HG02943 (cell line): Measurements from ENCODE around the gene STK11IP.
A peak's percentile ranks its signal among the peaks of the same experiment; 100 is the strongest.
"Not testable (repeated sequence)": the region's sequence is repeated elsewhere in the genome, so short reads cannot be mapped to it uniquely, and the experiment has no call there.

Experiments
- ATAC-seq: cut with Tn5 transposase; IDR thresholded peaks from one replicate; pipeline ENCODE4 v1.9.1; 2021; ENCODE audit warnings: mild to moderate bottlenecking, low read depth, moderate library complexity; ENCODE audit not compliant: unreplicated experiment

Gene STK11IP

GRCh38 chr2:219643788-219644398, 46.2 kb downstream of the STK11IP start:
- ATAC-seq = no peak

GRCh38 chr2:219644801-219645480, 47.3 kb downstream of the STK11IP start:
- ATAC-seq = no peak

DNA sequence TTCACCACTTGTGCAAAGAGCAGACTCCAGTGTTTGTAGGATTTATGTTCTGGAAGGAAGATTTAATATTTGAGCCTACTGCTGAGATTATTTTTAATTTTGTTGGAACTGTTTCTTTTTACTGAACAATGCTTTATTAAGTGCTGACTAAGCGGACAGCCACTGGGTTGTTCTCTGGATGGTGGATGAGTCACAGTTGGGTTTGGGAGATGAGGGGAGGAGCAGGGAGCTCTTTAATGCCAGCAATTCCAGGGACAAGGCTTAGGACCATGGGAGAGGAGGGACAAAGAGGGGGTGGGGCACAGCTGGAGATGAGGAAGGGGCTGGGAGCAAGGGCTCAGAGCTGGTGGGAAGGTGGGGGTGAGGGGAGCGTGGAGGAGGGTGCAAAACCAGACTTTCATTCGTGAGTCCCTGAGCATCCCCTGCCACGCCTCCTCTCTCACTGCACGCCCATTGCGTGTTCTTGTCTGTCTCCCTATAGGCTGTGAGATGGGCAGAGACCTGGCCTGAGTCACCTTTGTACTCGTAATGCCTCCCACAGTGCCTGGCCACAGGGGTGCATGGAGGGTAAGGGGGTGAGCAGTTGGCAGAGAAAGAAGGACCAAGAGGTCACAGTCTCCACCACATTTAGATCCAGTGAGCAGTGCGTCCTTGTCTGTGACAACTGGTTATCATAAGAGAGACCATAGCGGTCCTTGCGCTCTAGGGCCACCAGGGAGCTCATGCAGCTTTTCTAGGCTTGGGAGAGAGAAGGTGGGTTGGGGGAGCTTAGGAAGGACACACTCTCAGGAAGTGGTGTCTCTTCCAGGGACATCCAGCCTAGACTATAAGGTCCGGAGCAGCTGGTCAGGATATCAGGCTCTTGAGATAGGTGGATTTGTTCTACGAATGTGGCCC, 48.2 kb downstream of the STK11IP start:
- ATAC-seq = no peak

DNA sequence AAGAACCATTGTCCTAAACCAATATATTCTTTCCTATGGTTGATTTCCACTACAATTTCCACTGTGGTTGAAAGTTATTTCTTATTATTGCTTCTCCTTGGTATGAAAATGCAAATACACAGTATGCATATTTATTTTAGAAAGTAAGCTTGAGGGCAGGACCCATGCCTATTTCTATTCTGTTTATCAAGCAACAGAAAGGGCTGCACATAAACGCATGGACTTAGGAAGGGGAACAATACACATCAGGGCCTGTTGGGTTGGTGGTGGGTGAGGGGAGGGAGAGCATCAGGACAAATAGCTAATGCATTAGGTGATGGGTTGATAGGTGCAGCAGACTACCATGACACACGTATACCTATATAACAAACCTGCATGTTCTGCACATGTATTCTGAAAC, 50.5 kb downstream of the STK11IP start:
- ATAC-seq = no peak

- no peak for ATAC-seq
Observed at GRCh38 chr2:219648963-219649362, 51.3 kb downstream of the STK11IP start.

- no peak for ATAC-seq
Observed at GRCh38 chr2:219650426-219651248, 53.0 kb downstream of the STK11IP start.

DNA sequence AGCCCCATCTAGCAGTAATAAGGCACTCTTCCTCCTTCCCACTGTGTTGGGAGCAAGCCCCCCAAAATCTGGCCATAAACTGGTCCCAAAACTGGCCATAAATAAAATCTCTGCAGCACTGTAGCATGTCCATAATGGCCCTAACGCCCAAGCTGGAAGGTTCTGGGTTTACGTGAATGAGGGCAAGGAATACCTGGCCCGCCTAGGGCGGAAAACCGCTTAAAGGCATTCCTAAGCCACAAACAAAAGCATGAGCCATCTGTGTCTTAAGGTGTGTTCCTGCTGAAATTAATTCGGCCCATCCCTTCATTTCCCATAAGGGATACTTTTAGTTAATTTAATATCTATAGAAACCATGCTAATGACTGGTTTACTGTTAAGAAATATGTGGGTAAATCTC, 54.0 kb downstream of the STK11IP start:
- not testable (repeated sequence) for ATAC-seq

- no peak for ATAC-seq
Observed at GRCh38 chr2:219656526-219656925, 58.9 kb downstream of the STK11IP start.

GRCh38 chr2:219658196-219658846, 60.7 kb downstream of the STK11IP start:
- no peak for ATAC-seq

DNA sequence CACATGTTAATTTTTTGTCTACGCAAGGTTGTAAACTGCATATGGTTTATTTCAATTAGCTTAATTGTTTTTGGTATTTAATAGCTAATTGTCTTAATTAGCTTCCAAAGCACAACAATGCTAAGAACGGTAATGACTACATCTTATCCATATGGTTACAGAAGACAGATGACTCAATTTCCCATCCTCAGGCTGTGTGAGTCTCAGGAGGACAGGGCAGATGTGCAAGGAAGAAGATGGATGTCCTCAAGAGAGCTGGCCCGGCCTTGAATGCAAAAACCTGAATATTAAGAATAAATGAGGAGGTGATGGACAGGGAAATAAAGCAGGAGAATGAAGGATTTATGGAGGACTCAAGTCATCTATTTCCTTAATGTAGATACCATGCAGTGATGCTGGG, 61.2 kb downstream of the STK11IP start:
- no peak for ATAC-seq

- ATAC-seq = peak; percentile 90
Observed at GRCh38 chr2:219661197-219661954, 63.7 kb downstream of the STK11IP start.

GRCh38 chr2:219661955-219662395, 64.3 kb downstream of the STK11IP start:
- no peak for ATAC-seq

DNA sequence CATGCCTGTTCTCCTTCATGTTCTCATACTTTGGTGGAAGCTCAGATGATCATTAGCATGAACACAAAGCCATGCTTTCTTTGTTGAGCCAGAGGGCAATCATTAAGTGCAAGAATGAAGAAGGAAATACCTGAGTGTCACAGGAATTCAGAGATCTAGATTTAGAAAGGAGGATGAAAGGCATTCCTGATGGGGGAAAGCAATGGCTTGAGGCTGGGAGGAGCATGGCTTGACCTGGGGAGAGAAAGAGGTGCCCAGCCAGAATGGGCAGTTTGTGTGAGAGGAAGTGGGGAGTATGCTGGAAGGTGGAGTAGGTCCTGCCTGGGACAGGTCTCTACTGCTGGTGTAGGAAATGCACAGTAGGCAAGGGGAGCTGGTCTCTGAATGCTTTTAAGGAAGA, 64.9 kb downstream of the STK11IP start:
- ATAC-seq = no peak

GRCh38 chr2:219663116-219663762, 65.6 kb downstream of the STK11IP start:
- ATAC-seq = no peak

DNA sequence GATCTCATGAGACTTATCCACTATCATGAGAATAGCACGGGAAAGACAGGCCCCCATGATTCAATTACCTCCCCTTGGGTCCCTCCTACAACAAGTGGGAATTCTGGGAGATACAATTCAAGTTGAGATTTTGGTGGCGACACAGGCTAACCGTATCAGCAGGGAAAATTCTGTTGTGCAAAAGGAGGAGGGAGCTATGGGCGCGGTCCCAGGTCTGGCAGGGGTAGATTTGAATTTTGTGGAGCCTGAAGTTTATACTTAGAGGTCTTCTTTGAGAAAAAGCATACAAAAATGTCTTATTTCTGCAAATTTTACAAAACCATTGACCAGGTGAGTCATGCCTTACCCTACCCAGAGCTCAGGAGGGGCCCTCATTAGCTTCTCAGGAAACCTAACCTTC, 66.4 kb downstream of the STK11IP start:
- no peak for ATAC-seq

DNA sequence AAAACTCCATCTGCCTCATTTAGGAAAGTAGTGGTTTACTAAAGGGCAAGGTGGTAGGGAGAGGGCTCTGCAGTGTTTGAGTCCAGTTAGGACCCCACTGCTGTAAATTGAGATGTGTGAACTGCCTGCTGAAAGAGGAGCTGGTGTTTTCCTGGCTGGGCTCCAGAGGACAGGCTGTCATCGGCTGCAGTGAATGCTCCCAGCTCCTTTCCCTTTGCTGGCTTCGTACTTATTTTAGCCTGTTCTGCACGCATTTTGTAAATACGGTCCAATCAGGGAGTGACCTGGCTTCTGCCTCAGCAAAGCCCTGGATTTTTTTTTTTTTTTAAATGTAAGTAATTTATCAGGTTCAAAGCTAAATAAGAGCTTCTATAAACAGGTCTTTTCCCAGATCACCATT, 67.3 kb downstream of the STK11IP start:
- ATAC-seq = no peak

DNA sequence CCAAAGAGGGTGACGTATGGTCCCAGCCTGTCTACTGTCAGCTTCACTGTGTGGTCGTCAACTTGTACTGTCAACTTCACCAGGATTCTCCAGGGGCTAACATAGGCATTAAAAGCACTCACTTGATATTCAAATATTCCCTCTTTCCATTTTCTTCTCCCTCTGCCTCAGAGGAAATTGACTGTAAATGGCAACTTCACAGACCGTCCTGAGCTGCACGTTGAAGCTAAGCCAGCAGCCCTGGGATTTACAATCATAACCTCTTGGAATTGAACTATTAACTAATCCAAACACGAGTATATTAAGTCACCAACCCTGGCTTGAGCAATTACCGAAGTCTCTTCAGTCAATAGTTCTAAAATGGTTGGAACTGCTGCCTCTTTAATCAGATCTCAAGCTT, 68.3 kb downstream of the STK11IP start:
- no peak for ATAC-seq
